SHP77 (cell line): ENCODE results near the gene BCAS1.

Source experiments
- DNase-seq, 2 experiments: peaks; one replicate each; lab custom pipeline; 2025; lab: John Stamatoyannopoulos, UW

BCAS1 gene

DNA sequence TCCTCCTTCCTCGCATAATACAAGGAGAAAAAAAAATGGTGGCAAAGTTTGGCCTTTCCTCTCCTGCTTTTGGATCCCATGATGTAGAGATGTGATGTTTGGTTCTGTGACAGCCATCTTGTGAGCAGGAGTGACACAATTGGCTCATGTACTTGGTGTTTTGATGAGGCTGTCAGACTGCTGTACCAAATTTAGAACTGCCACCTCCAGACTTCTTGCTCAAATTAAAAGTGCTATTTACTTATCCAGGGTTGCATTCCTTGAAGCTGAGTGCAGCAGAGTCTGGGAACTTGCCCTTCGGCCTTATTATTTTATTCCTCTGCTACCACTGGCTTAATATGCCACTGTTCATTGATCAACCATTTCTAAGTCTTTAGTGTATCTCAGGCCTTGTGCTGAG, 21.9 kb downstream of the BCAS1 start:
- no peak for DNase-seq

DNA sequence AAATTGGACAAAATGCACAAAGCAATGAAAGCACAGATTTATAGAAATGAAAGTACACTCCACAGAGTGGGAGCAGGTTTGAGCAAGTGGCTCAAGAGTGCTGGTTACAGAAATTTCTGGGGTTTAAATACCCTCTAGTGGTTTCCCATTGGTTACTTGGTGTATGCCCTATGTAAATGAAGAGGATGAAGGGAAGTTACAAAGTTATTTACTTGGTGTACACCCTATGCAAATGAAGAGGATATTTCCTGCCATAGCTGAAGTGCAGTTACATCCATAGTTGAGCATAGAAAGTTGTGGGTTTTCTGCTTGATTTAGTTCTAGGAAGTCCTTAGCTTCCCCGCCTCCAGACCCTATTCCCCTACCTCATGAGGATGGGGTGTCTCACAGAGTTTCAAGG, 22.7 kb downstream of the BCAS1 start:
- no peak for DNase-seq

DNA sequence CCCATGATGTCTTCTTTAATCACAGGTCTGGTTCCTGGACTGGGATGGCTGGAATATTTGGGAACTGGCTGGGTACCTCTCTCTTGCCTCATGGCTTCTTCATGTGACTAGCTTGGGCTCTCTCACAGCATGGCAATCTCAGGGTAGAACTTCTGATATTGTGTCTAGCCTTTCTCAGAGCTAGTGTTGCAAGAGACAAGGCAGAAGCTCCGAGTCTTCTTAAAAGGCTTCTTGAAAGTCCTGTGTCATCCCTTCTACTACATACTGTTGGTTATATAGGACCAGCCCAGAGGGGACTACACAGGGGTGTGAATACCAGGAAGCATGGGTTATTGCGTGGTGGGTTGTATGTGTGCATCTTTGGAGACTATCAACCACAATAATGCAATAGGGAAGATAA, 23.3 kb downstream of the BCAS1 start:
- DNase-seq: no peak

DNA sequence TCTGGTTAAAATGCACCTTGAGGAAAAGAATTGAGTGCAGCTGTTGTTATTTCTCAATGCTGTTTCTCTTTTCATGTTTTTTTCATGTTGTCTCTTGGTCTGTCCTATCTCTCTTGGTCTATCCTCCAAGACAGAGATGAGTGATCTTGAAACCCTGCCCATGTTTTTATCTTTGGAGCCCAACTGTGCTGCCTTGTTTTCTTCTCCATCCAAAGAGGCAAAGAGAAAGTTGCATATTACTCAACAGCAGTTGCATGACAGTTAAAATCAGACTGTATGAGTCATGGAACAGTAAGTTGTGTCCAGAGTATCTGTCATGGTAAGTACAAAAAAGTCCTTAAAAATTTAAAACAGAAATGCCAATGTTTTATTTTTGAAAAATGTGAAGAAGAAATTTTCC, 26.2 kb downstream of the BCAS1 start:
- no peak for DNase-seq

DNA sequence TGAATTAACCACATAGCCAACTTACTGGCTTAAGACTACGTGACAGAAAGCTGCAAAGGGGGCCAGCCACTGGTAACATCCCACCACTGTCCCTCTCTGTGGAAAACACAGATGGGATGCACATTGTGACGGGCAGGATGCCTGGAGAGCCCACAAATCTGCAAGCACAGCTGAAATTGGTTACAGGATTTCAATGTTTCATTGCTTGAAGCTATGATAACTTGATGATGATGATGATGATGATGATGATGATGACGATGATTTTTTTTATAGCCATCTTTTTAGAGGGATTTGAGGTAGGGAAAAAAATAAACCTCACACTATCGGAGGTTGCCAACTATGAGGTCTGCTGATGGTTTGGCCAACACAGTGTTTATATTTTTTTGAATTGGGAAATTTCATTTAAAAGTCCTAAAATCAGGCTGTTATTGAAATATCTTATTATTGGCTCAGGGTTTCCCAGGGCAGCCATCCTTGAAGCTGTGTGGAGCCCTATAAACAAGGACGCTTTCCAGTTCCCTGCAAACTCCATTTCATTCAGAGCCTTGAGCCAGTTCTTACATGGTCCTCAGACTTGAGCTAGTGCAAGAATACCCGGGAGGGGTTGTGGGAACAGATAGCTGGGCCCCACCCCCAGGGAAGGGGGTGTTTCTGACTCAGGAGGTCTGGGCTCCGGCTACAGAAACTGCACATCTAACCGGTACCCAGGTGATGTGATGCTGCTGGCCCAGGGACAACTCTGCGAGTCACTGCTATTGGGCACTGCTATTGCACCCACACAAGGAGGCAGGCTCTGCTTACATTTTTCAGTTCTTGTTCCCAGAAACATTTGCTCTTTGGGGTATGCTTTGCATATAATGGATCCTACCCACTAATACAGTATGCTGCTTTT, 27.1 kb downstream of the BCAS1 start:
- DNase-seq: no peak

DNA sequence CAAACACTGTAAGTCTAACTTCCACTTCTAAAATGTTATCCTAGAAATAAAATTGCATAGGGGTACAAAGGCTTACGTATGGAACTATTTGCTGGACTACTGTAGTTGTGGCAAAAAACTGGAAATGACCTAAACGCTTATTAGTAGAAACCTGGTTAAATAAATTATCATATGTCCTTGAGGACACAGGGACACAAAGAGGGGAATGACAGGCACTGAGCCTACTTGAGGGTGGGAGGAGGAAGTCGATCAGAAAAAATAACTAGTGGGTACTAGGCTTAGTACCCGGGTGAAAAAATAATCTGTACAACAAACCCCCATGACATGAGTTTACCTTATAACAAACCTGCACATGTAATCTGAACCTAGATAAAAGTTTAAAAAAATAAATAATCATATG, 28.4 kb downstream of the BCAS1 start:
- DNase-seq: no peak

DNA sequence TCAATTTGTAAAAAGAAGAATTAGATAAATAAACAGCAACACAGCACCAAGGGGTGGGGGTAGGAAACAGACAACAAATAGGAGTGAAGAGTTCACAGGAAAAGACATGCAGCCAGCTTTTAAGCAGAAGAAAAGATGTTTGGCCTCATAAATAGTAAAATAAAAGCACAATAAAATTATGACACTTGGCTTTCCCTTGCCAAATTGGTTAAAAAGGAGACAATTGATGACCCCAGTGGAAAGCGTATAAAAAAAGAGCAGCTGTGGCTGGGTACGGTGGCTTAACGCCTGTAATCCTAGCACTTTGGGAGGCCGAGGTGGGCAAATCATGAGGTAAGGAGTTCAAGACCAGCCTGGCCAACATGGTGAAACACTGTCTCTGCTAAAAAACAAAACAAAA, 29.1 kb downstream of the BCAS1 start:
- DNase-seq: no peak

DNA sequence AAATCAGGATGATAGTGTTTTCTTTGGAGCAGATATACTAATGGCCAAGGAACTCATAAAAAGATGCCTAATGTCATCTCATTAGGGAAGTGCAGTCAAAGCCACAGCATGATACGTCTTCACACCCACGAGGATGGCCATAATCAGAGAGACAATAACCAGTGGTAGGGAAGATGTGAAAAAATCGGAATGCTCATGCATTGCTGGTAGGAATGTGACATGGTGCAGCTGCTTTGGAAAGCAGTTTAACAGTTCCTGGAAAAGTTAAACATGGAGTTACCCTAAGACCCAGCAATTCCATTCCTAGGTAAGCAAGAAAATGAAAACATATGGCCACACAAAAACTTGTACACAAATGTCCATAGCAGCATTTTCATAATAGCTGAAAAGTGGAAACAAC, 29.9 kb downstream of the BCAS1 start:
- DNase-seq: no peak

DNA sequence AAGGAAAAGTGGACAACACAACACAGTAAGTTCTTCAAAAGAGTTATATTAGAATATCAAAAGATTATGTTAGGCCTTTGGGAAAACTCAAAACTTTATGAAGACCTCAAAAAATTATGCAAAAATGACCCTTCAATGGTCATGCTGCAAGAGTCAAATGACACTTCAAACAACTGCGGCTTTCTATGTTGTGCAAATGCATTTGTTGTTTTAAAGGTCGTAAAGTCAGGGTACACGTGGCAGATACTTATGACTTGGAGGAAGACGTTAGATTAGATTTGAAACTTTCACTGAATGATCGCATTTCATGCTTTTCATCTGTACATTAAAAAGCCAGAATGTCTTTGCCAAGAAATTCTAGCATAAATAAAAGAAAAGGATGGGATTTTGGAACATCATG, 31.4 kb downstream of the BCAS1 start:
- DNase-seq: no peak

DNA sequence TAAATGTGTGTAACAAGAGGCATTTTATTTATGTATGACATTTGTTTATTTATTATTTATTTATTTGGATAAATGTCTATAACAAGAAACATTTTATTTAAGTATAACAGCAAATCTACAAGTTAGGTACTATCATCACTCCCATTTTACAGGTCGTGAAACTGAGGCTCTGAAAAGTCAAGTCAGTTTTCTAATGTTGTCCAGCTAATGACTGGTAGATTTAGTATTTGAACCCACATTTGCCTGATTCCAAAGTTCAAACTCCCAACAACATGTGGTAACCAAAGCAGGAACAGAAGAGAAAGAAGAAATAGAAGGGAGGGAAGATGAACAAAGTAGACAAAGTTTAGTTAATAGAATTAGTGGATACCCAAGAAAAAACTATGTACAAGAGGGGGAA, 32.9 kb downstream of the BCAS1 start:
- DNase-seq: no peak

DNA sequence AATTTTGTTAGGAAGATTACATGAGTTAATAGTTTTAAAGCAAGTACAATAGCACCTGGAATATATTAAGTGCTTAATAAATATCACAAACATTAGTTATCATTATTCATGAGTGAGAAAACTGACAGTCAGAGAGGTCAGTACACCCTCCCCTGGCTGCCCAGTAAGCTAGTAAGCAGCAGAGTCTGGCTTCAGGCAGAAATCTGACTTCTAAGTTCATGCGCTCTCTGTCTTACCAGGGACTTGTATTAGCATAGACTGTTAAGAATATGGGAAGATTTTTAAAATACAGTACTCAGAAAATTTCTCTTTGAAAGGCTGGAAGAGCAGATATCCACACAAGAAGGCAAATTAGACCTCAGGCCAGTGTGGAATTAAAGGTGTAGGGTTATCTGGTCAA, 40.8 kb downstream of the BCAS1 start:
- DNase-seq: no peak

DNA sequence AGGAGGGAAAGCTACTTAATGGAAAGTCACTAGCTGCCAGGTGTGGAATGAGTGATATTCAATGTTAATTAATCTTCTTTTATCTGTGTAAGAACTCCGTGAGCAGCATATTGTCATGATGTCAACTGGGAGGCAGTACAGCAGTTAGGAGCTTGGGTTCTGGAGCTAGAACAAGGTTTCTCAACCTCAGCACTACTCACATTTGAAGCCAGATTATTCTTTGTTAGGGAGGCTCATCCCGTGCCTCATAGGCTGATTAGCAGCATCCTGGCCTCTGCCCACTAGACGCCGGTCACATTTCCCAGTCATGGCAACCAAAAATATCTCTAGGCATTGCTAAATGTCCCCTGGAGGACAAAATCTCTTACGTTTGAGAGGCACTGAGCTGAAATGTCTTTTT, 41.2 kb downstream of the BCAS1 start:
- no peak for DNase-seq

DNA sequence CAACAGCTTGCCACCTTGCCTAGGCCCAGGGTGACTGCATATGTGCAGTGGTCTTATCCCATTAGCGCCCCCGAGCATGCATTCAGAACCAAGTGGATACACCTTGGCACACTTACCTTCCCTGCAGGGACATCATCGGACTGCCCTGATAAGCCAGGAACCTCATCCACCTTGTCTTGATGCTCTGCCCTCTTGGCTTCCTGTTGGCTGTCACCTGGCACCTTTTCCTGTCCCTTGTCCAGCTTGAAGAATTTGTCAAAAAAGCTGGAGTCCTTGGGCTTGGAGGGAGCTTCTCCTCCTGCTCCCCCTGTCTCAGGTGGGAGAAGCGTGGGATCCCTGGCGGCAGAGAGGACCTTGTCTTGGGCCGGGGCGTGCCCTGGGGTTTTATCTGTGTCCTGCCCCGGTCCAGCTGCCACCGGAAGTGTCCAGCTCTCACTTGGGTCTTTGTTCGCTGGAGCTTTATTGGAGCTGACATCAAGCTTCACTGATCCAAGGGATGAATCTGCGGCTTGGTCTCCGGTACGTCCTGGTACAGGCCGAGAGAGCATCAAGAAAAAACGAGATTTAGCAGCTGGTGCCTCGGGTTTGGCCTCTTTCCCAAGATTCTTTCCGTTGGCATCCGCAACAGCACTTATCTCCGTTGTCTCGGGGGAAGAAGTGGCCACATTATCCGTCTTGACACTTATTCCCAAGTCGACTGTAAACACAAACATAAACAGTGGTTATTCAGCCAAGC, 42.0 kb downstream of the BCAS1 start:
- no peak for DNase-seq

DNA sequence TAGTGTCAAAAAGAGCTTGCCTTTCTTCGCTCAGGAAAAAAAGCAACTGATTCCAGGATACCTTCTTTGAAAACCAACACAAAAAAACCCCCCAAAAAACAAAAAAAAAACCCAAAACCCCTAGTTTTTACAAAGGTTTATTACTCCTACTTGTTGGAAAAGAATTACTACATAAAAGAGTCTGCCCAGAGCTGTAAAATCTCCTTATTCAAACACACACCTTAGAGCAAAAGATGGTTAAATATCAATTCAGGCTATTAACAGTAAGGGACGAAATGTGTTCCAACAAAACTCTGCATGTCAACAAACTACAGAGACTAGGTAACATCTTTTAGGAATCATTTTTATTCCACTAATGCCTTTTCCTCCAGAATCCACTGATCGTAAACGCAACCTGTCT, 42.7 kb downstream of the BCAS1 start:
- DNase-seq: no peak

DNA sequence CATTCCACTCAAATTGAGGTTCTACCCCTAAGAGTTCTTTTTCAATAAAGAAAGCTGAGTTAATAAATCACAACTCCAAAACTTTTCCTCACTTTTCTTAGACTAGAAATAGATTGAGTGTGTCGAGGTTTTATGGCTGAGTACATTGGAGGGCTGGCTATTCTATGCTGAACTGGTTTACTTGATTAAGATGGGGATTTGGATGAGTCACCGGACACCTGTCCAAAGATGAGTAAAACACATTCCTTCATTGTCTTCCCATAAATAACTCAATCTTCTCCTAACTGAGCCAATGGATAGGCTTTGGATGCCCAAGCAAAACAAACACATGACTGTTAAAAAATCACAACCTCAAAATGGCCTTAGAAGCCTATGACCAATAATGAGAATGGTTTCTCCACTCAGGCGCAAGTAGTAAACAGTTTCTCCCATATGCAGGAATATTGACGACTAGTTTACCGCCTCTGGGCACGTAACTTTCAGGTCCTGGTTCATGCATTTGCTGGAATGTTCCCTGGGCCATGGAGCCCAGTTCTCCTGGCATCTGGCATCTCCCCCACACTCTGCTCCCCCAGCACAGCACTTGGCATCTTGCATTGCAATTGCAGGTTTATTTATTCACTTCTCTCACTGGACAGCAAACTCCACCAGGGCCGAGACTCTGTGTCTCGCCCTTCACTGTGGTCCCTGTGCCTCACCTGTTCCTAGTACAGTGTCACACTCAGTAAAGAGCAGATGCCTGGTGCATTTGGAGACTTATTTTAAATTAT, 43.9 kb downstream of the BCAS1 start:
- no peak for DNase-seq

DNA sequence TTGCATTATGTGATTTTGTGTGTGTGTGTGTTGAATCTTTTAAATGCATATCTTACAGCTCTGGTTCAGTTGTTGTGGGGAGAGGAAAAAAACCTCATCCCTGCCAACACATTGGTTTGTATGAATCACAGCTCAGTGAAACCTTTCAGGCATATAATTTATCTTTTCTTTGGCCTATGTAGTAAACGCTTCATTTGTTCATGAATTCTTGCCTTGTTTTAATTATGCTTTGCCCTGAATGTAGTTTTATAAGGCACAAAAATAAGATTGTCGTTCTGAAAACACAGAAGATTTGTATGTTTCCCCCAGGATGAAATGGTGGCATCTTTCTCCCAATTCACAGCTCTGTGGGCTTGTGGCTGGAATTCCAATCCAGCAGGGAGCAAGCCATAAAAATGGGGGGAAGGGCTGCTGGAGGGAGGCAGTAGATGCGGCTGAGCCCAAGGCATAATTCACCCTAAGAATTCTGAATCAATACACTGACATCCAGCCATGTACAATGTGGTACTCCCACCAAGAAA, 45.1 kb downstream of the BCAS1 start:
- no peak for DNase-seq

DNA sequence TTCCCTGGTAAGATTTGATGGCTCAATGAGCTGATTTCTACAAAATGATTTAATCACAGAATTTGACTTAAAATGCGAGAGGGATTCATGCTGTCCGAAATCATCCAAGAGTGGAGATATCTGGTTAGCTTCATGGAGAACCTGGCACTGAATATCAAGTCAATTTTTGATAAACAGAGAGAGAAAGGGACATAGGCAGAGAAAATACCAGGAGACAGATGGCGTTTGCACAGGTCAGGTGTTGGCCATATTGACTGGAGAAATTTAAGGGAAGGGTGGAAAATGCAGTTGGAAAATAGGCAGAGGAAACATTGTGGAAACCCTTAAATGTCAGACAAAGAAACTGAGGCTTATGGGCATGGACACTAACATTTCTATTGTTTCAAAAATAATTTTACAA, 47.0 kb downstream of the BCAS1 start:
- DNase-seq: no peak

DNA sequence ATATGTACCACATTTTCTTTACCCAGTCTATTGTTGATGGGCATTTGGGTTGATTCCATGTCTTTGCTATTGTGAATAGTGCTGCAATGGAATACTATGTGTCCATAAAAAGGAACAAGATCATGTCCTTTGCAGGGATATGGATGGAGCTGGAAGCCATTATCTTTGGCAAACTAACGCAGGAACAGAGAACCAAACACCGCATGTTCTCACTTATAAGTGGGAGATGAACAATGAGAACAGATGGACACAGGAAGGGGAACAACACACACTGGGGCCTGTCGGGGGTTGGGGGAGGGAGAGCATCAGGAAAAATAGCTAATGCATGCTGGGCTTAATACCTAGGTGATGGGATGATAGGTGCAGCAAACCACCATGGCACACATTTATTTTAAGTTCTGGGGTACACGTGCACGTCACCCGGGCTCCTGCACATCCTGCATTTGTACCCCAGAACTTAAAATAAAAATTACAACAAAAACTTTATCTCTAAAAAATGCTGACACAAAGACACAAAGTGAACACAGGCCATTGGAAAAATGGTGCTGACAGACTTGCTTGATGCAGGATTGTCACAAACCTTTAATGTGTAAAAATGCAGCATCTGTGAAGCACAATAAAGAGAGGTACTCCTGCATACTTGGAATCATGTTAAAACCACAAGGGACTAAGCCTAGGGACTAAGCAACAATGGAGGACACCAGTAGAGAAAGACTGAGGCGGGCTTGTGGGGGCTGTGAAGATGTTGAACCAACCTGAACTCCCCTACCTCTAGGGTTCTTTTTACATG, 48.8 kb downstream of the BCAS1 start:
- DNase-seq: no peak

DNA sequence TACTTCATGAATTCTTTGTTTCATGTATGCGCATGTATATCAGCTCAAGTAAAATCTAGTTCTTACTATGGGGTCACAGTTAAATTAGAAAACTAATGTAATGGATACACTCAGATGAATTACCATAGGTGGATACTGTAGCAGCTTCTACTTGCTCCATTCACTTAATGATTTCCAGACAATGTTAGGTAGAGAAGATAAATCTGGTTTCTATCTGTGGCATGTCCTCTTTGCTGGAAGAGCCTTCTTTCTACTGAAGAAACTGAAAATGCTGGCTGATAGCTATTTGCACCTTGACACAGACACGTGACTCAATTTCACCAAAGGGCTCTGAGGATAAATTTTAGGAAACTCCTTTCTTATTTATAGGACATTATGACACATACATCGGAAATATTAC, 49.5 kb downstream of the BCAS1 start:
- no peak for DNase-seq

DNA sequence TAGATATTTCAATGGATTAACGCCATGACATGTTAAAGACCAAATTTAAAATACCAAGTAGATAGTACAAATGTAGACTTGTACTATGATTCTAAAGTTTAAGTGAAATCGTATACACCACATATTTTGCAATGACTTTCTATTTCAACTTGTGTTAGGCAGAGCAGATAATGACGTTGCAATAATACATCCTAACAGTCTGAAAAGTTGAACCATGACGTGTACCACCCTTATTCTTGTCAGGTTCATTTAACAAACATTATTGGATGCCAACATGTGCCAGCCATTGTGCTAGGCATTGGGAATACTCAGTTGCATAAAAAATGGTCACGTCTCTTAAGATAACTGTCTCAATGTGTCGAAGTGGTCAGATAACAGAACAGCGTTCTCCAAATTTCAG, 50.0 kb downstream of the BCAS1 start:
- no peak for DNase-seq

DNA sequence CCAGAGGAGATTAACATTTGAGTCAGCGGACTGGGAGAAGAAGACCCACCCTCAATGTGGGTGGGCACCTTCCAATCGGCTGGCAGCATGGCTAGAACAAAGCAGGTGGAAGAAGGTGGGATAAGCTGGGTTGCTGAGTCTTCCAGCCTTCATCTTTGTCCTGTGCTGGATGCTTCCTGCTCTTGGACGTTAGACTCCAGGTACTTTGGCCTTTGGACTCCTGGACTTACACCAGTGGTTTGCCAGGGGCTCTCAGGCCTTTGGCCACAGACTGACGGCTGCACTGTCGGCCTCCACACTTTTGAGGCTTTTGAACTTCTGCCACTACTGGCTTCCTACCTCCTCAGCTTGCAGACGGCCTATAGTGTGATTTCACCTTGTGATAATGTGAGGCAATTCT, 50.8 kb downstream of the BCAS1 start:
- no peak for DNase-seq

DNA sequence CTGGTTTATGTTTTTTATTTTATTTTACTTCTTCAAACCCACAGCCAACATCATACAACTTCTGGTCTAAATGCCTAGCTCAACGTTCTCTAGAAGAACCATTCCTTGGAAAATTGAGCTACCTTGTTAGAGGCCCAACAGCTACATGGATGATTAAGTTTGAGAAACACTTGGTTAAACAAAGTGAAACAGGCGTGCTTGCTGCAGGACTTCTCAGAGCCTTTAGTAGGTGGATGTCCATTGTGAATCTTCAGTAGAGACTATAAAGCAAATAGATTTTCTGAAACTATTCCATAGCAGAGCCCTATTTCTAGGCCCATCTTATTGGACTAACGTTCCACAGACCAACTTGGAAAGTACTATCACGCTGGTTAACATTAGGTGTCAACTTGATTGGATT, 51.3 kb downstream of the BCAS1 start:
- DNase-seq: no peak
